Left kidney (tissue), 2 donors: Measurements from ENCODE around the gene PHKG2. TPM values are rescaled to one million over a fixed set of nuclear protein-coding genes. Genes with fewer than 3 reads are reported as not detected.

ENCODE experiments used
- DNase-seq: peaks from one replicate; pipeline ENCODE4 v3.0.0-alpha.2; 2013
- polyA plus RNA-seq: library from polyadenylated mRNA; unstranded; fragments of 120-200 nt; gene quantifications from one replicate; pipeline ENCODE4 v1.2.1, GENCODE V29; 2013; ENCODE audit not compliant: insufficient read length

PHKG2 gene
- polyA plus RNA-seq, 1 donor: 39.8 TPM

DNA sequence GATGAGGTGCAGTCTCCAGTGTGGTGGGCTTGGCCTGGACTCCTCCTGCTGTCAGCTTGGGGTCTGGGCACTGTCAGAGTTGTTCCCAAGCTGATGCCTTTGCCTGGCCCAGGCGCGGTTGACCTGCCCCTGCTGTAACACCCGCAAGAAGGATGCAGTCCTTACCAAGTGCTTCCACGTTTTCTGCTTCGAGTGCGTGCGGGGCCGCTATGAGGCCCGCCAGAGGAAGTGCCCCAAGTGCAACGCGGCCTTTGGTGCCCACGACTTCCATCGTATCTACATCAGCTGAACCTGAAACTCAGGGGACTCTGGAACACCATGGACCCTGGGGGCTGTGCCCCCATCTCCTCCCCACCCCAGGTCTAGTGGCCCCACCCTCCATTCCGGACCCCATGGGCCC, 25.6 kb downstream of the PHKG2 start:
- no peak for DNase-seq

DNA sequence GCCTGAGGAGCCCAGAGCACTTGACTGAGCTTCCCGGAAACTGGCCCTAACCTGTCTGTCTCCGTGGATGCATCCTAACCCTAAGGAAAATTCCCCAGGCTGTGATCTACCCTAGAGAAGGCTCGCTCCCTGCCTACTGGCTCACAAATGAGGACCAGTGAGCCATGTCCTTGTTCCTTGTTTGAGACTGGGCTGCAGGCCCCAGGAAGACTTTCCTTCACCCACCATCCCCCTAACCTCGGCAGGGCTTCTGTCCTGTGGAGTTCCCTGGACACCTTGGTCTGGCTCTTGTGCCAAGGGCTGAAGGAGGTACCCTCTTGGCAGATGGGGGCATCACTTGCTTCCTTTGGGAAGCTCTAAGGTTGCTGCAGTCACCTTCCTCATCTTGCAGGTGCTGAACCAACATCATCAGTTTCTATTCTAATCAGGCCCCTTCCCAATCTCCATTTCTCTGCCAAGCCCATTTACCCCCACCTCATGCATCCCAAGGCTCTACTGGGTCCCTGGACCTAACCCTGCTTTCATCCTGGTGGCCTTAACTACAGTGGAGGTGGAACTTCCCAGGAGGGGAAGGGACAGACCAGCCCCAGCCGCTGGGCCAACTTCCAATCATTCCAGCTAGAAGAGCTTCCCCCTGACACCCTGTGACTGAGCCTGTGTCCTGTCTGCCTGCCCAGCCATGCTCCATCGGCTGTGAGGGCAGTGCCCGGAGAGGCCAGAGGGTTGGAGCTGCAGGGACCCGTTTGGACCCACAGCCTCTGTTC, 26.3 kb downstream of the PHKG2 start:
- DNase-seq: no peak

DNA sequence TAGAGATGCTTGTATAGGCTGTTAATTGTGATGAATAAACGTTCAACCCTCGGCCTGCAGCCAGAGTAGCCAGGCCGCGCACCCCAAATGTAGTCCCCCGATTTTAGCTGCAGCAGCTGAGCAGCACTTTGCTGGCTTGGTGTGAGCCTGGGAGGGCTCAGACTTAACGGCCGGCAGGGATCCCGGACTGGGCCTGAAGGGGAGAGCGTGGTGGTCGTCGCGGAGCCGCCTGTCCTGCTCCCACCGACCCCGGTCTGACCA, 26.8 kb downstream of the PHKG2 start:
- DNase-seq: no peak

DNA sequence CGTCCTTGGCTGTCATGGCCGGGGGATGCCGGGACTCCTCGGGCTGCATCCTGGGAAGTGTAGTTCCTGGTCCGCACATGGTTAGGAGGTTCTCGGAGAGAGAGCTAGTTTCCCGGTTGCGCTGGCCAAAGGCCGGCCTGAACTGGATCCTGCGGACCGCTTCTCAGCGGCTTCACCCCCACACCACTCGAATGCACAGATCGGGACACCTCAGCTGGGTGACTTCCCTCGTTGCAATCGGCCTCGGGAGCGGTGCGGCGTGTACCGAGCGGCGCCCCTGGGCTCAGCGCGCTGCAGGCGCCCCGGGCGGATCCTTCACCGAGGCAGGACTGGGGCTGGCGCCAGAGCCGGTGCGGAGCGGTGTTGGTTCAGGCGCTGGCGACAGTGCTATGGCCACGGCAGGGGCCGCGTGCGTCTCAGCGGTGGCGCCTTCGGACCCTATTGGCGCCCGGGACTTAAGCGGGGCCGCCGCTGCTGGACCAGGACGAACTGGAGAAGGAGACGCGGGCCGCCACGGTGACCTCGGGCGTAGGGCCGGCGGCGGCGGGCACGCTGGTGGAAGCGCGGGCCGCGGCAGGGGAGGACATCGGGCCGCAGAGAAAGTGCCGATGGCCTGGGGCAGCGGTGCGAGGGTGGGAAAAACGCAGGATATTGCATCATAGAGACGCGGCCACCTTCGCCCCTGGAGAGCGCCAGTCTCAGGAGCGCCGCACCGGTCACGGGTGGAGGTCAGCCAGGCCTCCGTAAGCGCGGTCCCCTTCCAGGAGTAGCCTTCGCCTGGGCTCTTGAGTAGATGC, 27.4 kb downstream of the PHKG2 start:
- DNase-seq: peak; percentile 82

DNA sequence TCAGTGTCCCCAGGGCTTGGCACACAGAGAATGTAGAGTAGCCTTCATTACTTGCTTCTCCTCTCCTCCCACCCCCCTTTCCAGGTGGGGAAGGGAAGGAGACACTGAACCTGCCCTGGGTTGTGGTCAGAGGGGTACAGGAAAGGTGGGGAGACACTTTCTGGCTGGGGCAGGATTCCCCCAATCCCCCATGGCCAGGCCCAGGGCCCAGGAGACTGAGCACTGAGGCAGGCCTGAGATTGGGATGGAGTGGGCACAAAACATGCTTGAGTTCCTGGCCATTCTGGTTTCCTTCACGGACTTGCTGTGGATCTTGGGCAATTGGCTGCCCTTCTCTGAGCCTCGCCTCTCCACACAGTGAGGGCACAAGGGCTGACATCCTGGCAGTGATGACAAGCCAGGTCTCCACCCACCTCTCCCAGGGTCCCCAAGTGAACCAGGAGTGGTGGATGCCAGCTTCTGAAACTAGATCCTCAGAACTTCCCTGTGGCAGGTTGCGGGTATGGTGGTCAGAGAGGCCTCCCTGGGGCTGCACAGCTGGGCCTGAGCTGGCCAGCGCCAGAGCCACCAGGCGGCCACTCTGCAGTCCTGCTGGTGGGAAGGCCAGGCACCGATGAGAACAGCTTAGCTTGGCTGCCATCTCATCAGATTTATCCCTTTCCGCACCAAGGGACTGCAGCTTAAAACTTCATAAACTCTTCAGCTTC, 29.5 kb downstream of the PHKG2 start:
- no peak for DNase-seq

DNA sequence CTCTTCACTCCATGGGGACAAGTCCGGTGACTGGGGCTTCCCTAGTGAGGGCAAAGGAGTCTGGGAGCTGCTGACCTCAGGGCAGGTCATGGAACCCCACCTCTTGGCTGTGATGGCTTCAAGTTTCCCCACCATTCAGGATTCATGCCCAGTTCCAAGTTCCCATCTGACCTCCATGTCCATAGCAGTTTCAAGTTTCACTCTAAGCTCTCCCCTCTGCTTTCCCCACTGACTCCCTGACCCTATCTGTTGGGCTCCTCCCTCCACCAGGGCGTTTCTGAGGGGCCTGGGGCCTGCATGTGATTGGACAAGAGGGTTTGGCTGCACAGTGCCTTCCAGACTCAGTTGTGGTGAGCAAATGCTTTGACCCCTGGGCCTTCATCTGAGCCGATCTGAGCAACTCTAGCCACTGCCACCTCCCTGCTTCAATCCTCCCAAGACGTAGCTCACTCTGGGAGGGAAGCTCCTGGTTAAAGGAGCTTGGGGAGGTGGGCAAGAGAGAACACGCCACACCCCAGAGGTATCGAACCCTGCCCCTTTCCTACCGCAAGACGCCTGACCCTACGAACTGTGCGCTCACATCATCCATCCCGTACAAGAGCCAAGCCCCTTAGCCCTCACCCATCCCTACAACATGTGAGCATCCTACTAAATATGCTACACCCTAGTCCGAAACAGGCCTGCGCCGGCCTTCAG, 30.5 kb downstream of the PHKG2 start:
- DNase-seq: no peak

DNA sequence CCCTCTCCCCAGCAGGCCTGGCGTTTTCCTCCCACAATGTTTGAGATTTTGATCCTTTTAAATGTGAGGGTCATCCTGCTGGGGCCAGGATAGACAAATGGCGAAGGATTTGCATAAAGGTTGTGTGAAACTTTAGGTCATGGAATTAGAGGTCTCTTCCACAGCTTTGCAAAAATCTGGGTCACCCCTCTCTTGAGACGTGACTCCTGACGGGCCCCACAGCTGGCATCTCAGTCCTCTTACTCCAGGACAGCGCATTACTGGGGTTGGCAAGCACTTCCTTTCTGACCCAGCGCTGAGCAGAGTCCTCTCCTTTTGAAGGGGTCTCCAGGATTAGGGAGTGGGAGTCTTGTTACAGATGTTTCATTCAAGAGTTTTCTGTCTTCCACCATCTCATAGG, 31.4 kb downstream of the PHKG2 start:
- DNase-seq: no peak

DNA sequence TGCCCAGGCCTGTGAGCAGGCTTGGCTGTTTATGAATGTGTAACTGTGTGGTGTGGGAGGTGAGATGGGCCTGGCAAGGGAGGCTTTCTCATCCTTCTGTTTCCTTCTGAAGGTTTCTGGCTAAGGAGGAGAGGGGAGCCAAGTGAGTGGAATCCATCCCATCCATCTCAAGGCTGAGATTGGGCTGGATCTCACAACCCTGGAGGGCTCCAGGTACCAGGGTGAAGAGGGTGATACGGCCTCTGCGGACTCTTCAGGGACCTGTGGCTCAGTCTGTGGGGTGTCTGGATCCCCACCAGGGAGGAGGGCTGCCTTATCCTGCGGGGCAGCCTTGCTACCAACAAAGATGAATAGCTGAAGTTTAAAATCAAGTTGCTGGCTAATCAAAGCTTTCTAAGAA, 31.8 kb downstream of the PHKG2 start:
- DNase-seq: no peak

DNA sequence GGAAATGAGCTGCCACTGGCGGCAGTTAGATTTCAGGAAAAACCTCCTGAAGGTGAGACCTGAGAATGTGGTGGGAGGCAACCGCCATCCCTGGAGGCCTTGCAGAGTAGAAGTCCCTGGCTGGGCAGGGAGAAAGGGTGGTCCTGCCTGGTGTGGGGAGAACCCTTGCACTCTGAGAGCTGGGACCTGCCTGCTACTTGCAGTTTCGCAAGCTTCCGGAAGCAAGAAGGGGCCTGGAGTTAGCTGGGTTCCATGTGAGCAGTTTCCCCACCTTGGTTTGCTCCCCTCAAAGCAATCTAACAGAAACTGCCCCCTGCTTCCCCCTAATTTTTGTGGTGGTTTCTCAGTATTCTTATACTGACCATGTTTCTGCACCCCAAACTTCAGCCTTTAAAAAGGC, 32.3 kb downstream of the PHKG2 start:
- DNase-seq: no peak

DNA sequence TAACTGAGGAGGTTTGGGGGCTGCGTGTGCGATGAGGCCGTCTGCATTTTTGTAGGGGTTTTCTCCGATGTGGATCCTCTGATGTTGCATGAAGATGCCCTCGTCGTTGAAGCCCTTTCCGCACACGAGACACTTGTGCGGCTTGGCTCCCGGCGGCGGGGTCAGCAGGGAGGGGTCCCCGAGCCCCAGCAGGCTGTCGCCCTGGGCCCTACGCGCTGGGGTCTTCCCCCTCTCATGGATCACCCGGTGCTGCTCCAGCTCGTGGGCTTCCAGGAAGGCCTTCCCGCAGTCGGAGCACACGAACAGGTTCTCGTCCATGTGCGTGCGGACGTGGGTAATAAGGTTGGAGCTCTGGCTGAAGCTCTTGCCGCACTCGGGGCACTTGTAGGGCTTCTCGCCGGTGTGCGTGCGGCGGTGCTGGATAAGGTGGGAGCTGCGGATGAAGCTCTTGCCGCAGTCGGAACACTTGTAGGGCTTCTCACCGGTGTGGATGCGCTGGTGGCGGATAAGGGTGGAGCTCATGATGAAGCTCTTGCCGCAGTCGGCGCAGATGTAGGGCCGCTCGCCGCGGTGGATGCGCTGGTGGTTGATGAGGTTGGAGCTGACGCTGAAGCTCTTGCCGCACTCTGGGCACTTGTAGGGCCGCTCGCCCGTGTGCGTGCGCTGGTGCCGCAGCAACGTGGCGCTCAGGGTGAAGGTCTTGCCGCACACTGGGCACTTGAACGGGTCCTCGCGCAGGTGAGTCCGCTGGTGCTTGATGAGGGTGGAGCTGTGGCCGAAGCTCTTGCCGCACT, 34.5 kb downstream of the PHKG2 start:
- DNase-seq: no peak

DNA sequence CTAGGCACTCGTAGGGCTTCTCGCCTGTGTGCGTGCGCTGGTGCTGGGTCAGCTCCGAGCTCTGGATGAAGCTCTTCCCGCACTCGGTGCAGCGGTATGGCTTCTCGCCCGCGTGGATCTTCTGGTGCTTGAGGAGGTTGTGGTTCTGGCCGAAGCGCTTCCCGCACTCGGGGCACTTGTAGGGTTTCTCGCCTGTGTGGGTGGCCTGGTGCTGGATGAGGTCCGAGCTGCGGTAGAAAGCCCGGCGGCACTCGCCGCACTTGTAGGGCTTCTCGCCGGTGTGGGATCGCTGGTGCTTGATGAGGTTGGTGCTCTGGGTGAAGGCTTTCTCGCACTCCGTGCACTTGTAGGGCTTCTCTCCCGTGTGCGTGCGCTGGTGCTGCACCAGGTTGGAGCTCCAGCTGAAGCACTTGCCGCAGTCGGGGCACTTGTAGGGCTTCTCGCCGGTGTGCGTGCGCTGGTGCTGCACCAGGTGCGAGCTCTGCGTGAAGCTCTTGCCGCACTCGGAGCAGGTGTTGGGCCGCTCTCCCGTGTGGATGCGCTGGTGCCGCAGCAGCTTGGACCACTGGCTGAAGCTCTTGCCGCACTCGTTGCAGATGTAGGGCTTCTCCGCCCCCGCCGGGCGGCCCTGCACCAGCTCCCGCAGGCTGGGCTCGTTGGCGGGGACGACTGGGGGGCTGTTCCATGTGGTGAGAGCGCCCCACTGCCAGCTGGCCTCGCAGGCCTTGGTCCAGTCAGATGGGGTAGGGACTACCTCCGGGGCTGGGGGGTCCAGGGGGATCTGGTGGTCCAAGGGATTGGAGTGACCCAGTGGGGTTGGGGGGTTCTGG, 35.3 kb downstream of the PHKG2 start:
- DNase-seq: no peak

DNA sequence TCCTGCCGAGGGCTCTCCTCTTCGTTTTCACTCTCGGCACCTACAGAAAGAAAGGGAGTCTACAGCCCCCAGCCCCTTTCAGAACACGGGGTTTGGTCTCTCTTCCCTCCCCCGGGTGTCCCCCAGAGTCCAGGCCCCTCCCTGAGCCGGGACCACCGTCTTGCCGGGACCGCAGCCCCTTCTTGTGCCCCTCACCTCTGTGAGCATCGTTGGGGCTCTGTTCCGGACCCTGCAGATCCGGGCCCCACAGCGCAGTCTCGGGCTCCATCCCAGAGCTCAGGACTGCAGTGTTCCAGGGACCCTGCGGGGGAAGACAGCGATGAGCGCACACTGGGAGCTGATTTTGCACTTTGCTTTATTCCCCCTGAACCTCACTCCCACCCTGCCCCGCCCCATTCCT, 36.0 kb downstream of the PHKG2 start:
- DNase-seq: no peak

DNA sequence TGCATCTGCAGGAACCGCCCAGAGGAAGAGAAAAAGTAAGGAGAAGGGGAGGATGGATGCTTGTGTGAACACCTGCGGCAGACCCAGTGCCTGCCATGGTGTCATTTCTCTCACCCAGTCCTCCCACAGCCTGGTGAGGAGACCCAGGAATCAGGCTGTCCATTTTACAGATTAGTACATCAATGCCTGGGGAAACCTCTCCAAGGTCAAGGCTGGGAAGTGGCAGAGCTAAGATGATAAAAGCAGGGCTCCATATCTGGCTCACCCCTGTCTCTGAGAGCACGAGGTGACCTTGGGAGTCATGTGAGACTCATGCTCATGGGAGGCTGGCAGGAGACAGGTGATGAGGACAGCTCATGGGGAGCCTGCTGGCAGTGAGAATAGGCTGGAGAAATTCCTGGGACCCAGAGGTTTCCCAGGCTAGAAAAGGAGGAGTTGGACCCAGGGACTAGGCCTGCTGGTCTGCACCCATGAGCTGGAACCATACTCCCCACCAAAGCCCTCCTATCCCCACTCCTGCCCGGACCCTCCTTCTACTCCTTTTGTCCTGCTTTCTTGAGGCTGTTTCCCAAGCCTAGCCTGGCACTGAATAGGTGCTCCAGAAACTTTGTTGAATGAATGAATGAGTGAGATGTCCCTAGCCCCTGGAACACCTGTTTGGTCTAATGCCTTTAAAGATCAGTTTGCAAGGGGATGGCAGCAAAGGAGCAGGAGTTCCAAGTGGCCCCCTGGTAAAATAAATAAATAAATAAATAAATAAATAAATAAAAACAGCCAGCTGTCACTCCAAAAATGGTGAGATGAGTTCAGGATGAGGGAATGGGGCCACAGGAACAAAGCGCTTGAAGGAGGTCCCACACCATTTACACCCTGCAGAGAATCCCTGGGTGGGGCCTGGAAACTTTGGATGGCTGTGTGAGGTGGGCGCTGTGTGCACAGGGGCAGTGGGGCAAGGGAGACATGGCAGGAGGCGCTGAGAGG, 37.2 kb downstream of the PHKG2 start:
- no peak for DNase-seq

DNA sequence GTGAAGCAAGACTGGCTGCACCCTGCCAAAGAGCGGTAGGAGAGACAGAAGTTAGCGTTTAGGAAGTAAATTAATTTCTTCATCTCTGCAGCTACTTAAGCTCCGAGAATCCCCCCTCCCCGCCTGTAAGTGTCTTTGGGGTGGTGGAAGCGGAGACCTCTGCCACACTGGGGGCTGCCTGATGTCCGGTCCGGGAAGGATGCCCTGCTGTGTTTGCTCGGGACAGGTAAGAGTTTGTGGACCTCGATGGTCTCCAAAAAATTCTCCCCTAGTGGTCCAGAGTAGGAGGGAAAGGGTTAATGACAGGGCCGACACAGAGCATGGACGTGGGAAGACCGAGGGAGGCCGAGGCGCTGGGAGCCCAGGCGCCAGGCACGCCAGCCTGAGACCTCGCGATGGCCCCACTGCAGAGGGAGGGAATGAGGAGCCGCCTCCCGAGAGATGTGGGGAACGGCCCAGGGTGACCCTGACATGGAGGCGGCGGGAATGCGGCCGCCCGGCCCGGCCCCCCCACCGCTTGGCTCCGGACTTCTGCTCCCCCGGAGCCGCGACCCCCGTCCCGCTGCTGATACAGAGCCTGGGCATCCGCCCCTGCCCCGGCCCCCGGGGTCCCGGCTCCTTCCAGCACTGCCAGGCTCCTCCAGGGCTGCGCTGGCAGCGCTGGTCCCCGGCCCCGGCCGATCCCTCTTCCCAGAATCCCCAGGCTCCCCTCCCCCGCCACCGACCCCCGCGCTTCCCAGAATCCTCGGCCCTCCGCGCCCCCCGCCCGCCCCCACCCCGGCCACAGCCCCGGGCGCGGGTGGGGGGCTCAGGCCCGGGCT, 38.1 kb downstream of the PHKG2 start:
- no peak for DNase-seq

DNA sequence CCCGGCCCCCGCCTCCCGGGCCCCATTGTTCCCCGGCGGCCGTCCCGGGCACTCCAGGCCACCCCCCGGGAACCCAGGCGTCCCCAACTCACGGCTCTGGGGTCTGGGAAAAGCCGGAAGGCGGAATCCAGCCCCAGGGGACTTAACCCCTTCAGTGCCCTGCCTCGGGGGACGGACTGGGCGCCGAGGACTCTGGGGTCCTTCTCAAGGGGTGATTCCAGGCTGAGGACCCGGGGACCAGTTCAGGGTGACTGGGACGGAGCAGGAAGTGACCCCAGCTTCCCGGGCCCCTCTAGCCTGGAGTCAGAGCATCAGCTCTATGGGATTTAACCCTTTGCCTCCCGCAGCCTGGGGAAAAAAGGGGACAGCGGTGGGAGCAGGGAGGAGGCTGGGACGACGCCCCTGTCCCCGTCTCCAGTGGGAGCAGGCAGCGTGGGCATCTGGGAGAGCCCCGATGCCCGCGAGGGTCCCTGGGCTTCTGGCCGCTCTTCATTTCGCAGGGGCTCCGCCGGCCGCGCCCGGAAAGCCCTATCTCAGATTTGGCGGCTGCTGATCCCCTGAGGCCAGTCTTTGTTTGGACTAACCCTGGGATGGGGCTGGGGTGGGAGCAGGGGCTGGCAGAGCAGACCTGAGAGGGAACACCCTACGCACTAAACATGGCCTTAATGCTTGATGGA, 38.8 kb downstream of the PHKG2 start, which contains the start of gene ZNF629:
Gene ZNF629 (minus strand): TSS at position 270 of the 677 bp plus-strand sequence. CDS start 2,723 bp downstream, outside the sequence.
- peak; percentile 86 for DNase-seq

DNA sequence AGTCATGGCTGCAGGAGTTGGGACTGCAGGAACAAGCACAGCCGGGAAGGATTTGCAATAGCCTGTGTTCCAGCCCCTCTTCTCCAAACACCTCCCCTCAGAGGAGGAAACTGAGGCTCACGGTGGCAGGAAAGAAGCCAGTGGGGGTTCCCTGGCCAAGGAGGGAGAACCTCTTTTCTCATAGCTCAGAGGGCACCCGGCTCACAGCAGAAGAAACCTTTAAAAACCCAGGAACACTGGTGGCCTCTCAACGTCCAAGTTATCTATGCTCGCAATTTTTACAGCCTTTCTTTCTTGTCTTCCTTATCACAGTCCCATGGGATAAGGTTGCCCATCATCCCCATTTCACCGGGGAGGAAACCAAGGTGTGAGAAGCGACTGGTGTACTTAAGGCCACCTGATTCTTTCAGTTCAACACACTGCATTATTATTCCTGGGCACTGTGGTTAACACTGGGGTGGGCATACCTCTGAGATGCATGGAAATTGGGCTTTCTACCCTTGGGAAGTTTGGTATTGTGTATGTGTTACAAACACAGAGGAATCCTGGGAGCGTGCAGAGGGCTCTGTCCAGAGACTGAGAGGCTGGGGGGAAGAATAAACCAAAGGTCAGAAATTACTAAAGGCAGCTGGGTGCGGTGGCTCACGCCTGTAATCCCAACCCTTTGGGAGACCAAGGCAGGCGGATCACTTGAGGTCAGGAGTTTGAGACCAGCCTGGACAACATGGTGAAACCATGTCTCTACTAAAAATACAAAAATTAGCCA, 39.6 kb downstream of the PHKG2 start:
- DNase-seq: no peak

DNA sequence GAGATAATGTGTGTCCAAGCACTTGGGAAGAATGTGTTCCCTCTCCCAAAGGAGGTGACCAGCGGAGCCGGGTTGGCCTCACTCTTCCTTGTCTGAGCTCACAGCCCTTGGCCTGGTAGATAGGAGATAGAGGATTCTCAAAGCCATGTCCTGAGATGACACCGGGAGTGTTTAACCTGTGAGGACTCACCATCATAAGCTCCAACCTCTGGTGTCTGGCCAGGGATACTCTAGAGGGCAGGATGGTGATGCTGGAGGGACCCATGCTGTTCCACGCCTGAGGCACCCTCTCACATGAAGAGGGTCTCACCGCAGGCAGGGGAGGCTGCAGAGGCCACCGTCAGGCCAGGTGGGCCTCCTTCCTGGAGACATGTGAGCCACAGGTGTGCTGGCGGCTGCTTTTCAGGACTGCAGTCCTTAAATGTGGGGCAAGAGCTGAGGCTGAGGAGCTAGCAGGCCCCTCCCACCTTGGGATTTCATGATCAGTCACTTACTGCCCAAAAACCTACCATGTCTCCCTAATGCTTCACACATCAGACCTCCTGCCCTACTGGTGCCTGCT, 45.4 kb downstream of the PHKG2 start:
- DNase-seq: no peak
